LNCaP clone FGC (cell line): Measurements from ENCODE around the gene MTR.

ENCODE experiments used
- DNase-seq: peaks from one replicate; pipeline ENCODE4 v3.0.0-alpha.2; 2011; ENCODE audit warnings: low read depth
- H3K4me3 ChIP-seq: 2 replicates; pipeline ENCODE4 v1.5.1; 2011; ENCODE audit warnings: mild to moderate bottlenecking, low read depth, low read length, control low read depth
- TF ChIP-seq, protein P1 (sequence below): IDR thresholded peaks from 2 replicates; pipeline ENCODE4 v1.5.1; 2012; ENCODE audit warnings: mild to moderate bottlenecking; ENCODE audit not compliant: control insufficient read depth, insufficient read depth; ENCODE audit errors: extremely low read depth

MTR gene

DNA sequence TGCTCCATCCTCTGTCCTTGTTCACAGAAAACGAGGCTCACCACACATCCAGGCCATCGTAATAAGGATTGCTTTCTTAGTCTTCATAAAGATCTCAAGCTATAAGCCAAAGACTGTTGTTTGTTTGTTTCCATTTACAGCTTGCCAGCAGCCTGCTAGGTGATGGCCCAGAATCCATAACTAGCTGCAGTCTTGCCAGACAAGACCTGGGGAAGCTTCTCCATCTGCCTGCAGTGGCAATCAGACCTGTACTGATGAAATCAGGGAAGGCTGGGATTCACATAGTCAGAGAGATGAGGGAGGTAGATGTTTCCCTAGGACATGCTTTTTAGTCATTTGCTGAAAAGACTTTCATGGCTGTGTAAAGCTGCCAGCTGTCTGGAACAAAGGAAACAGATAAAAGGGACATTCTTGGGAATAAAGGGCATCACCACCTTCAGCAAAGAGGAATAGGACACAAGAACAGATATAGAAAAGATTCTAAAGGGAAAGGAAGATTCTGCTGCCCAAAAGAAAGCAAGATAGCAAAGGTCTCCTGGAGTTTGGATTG, 158.1 kb downstream of the MTR start:
- peak; percentile 27 for DNase-seq
- TF ChIP-seq, protein P1, sequence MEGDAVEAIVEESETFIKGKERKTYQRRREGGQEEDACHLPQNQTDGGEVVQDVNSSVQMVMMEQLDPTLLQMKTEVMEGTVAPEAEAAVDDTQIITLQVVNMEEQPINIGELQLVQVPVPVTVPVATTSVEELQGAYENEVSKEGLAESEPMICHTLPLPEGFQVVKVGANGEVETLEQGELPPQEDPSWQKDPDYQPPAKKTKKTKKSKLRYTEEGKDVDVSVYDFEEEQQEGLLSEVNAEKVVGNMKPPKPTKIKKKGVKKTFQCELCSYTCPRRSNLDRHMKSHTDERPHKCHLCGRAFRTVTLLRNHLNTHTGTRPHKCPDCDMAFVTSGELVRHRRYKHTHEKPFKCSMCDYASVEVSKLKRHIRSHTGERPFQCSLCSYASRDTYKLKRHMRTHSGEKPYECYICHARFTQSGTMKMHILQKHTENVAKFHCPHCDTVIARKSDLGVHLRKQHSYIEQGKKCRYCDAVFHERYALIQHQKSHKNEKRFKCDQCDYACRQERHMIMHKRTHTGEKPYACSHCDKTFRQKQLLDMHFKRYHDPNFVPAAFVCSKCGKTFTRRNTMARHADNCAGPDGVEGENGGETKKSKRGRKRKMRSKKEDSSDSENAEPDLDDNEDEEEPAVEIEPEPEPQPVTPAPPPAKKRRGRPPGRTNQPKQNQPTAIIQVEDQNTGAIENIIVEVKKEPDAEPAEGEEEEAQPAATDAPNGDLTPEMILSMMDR = no peak
- no peak overlapping the region for H3K4me3 ChIP-seq
